ENCODE measurements around the gene KANSL3. TPM values are rescaled to one million over a fixed set of nuclear protein-coding genes. Genes with fewer than 3 reads are reported as not detected.
A peak's percentile ranks its signal among the peaks of the same experiment; 100 is the strongest.

KANSL3 gene
- total RNA-seq, 1 donor from 2014 or later: 32.5 TPM

GRCh38 chr2:96608469-96609455, 29.4 kb downstream of the KANSL3 start:
- Mint-ChIP-seq H3K9me3 (ENCODE audit: unreplicated experiment) (no peaks in the 10 kb centered on the region), H3K36me3 (ENCODE audit: unreplicated experiment) (peaks cover 11% of the 10 kb centered on the region), H3K27ac (ENCODE audit: unreplicated experiment) (no peak overlapping the region), H3K4me1 (ENCODE audit: low read depth, unreplicated experiment) (no peaks in the 10 kb centered on the region), H3K4me3 (ENCODE audit: unreplicated experiment) (no peak overlapping the region), H3K27me3 (ENCODE audit: unreplicated experiment) (no peaks in the 10 kb centered on the region)
- DNase-seq: no peak
- TF ChIP-seq CTCF (IDR thresholded peaks at IDR 0.05; ENCODE audit: partially characterized antibody, unreplicated experiment): no peak

GRCh38 chr2:96604104-96604503, 34.0 kb downstream of the KANSL3 start:
- H3K27me3 Mint-ChIP-seq (ENCODE audit: unreplicated experiment): no peaks in the 10 kb centered on the region
- no peaks in the 10 kb centered on the region for H3K4me1 Mint-ChIP-seq (ENCODE audit: low read depth, unreplicated experiment)
- H3K9me3 Mint-ChIP-seq (ENCODE audit: unreplicated experiment): no peaks in the 10 kb centered on the region
- no peak for TF ChIP-seq CTCF (IDR thresholded peaks at IDR 0.05; ENCODE audit: partially characterized antibody, unreplicated experiment)
- no peak overlapping the region for H3K27ac Mint-ChIP-seq (ENCODE audit: unreplicated experiment)
- peaks cover 11% of the 10 kb centered on the region for H3K36me3 Mint-ChIP-seq (ENCODE audit: unreplicated experiment)
- H3K4me3 Mint-ChIP-seq (ENCODE audit: unreplicated experiment): no peak overlapping the region
- peak; percentile 29 for DNase-seq

- no peak overlapping the region for H3K4me3 Mint-ChIP-seq (ENCODE audit: unreplicated experiment)
- no peaks in the 10 kb centered on the region for H3K4me1 Mint-ChIP-seq (ENCODE audit: low read depth, unreplicated experiment)
- H3K27me3 Mint-ChIP-seq (ENCODE audit: unreplicated experiment): no peaks in the 10 kb centered on the region
- no peaks in the 10 kb centered on the region for H3K9me3 Mint-ChIP-seq (ENCODE audit: unreplicated experiment)
- no peak for TF ChIP-seq CTCF (IDR thresholded peaks at IDR 0.05; ENCODE audit: partially characterized antibody, unreplicated experiment)
- no peak overlapping the region for H3K27ac Mint-ChIP-seq (ENCODE audit: unreplicated experiment)
- H3K36me3 Mint-ChIP-seq (ENCODE audit: unreplicated experiment): peaks cover 11% of the 10 kb centered on the region
- DNase-seq: no peak
Observed at GRCh38 chr2:96602330-96602823, 35.7 kb downstream of the KANSL3 start.

- Mint-ChIP-seq H3K4me1 (ENCODE audit: low read depth, unreplicated experiment) (no peaks in the 10 kb centered on the region), H3K9me3 (ENCODE audit: unreplicated experiment) (no peaks in the 10 kb centered on the region), H3K27ac (ENCODE audit: unreplicated experiment) (no peak overlapping the region), H3K36me3 (ENCODE audit: unreplicated experiment) (peaks cover 9% of the 10 kb centered on the region), H3K4me3 (ENCODE audit: unreplicated experiment) (no peak overlapping the region), H3K27me3 (ENCODE audit: unreplicated experiment) (no peaks in the 10 kb centered on the region)
- no peak for TF ChIP-seq CTCF (IDR thresholded peaks at IDR 0.05; ENCODE audit: partially characterized antibody, unreplicated experiment)
- no peak for DNase-seq
Observed at GRCh38 chr2:96601382-96602292, 36.5 kb downstream of the KANSL3 start.
